AML-193 (cell line): ENCODE results near the gene CLDN7.

Source experiments
- DNase-seq, 2 experiments: peaks; one replicate each; lab custom pipeline; 2025; lab: John Stamatoyannopoulos, UW

CLDN7 gene

DNA sequence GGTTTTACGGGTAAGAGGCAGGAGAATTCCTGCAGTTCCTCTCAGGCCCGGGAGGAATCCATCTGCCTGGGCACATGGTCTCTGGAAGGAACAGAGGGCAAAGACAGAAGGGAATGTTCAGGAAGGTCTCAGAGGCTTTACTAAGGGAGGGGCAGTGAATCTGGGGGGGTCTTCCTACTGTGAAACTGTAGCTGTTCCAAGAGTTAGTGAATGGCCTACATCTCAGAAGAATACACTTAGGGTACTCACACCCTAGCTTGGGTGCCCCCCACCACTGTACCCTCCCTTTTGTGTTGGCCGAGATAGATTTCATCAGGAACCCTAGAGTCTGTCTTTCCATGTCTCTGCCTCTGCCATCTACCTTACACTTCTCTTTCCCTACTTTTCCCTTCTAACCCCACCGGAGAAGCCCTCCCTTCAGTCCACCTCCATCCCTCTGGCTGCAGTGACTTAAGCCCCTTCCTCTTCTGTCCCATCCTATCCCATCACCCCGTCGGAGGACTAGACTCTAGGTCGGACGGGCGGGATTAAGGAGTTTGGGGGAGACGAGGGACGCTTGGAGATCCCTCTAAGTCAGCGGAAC is 43.0 kb downstream of the CLDN7 start:
- DNase-seq: no peak

DNA sequence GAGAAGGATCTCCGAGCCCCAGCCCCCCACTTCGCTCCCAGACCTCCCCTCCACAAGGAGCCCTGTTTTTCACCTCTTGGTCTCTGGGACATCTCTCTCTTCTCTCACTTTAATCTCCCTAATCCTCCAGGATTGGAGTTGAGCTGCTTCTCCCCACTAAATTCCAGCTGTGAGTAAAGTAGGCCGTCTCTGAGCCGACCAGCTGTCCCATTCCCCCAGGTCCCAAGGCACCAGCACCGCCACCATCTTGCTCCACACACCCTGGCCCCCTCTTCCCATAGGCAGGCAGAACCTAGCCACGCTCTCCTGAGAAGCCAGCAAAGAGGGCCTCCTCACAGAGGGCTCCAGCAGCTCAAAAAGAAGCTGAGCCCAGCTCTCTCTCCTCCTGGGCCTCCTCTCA is 43.5 kb downstream of the CLDN7 start:
- DNase-seq: no peak

DNA sequence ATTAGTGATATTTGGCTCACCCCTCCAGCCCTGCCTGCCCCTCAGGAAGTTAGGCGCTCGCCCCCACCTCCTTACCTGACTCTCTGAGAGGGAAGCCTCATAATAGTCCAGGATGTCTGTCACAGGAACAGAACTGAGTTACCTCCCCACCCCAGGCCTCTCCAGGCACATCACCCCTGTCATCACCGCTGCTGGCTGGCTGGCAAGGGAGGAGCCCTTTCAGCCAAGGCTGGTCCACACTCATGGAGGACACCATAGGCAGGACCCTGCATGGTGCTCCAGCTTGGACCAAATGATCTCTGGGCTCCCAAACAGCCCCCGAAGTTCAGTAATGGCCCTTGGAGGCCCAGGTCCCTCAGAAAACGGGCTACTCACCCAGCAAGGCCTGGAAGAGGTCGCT is 44.1 kb downstream of the CLDN7 start:
- DNase-seq: no peak

DNA sequence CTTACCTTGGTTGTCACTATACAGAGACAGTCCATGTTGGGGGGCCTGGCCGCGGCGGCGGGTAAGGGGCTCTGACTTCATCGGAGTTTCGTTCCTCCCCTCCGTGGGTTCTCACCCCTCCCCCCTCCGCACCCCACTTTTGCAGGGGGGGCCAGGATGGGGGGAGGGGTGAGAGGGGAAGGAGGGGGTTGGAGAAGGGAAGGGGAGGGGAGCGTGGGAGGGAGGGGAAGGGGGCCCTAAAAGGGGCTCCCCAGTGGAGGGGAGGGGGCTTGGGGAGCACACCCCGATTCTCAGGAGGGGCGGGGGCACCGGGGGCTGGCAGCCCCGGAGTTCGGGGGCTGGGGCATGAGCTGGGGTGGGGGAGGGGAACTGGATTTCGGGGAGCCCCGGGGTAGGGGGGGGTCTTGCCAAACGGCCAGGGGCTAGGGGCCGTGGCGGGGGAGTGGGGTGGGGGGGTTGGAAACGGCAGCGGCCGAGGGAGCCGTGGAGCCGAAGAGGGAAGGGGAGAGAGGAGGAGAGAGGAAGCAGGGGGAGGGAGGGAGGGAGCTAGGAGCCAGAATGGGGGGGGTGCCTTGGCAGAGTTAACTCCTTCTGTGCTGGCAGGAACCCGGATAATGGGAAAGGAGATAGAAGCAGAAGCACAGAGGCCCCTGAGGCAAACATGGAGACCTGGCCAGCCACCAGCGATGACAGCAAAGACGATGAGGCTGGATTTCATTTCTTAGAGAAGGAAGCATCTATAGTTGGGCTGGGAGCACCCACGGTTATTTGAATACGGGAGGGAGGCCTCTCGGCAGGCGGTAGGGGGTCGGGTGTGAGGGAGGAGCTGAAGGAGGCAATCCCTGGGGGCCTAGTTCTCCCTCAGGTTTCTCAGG is 44.9 kb downstream of the CLDN7 start:
- DNase-seq: peak; percentile 6 to 8

DNA sequence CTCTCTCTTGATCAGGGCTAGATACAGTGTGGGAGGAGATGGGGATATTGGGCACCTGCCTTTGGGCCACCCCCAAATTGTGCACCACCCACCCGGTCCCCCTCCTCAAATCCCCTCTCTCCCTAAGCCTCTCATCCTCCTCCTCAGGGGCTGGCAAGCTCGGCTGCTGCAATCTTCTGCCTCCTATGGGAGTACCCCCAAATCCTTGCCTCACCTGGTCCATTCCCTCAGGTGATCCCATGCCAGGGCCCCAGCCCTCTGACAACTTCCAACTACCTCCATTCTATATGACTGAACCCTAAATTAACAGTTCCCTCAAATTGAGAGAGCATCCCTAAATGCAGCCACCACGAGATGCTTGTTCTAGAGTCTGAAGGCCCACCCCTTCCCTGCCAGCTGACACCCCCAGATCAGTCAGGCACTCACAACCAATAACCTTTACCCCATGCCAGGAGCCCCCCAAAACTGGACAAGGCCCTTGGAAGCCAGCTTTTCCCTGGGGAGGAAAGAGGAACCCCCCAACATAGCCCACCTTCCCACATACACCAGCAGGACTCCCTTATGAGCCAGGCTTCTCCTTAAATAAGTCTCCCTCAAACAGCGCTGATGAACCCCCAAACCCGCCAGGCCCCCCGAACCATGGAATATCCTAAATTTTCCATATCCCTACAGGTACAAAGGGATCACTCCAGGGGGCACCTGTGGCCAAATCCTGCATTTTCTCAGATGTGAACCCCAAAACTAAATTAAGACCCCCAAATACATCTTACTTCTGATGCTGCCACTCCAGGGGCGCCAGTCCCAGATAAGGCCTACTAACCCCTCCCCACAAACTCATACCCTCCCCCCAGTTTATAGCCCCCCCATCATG is 45.8 kb downstream of the CLDN7 start:
- DNase-seq: no peak

DNA sequence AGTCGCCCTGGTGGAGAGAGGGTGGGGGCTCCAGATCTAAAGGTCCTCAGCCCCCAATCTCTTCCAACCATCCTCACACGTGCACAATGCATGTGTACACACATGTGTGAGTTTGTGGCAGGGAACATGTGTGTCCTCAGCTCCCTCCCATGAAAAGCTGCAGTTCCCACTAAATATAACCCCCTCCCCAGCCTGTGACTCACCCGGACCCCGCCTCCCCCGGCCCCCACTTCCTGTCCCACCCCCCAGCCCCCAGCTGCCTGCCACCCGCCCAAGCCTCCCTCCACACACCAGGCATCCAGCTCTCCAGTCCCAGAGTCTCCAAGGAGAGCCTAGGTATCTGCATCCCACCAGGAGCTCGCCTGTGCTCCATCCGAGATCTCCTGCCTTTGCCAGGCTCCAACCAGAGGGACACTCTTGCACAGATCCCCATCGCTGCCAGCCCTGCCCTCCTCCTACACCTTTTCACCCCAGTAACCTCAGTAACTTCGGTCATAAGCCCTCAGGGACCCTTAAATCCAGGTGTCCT is 46.6 kb downstream of the CLDN7 start:
- DNase-seq: no peak

DNA sequence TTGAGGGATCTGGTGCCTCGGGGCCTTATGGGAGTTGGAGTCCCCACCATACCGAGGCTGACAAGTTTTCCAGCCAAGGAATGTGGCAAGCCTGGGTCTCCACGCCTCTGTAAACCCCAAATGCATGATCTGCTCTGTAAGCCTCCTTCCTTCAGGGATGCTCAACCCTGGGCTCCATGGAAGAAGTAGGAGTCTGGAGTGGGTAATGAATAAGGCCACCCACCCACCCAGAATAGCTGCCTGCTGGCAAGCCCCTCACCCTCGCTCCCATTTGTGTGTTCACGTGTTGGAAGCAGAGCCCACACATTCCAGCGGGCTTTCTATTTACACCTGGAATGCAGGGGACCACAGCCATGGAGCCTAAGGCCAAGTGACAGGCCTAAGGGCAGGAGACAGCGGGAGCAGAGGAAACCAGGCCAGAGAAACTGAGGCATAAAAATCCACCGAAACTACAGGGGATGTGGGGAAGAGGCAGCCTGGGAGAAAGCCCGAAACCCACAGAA is 47.1 kb downstream of the CLDN7 start:
- DNase-seq: no peak

DNA sequence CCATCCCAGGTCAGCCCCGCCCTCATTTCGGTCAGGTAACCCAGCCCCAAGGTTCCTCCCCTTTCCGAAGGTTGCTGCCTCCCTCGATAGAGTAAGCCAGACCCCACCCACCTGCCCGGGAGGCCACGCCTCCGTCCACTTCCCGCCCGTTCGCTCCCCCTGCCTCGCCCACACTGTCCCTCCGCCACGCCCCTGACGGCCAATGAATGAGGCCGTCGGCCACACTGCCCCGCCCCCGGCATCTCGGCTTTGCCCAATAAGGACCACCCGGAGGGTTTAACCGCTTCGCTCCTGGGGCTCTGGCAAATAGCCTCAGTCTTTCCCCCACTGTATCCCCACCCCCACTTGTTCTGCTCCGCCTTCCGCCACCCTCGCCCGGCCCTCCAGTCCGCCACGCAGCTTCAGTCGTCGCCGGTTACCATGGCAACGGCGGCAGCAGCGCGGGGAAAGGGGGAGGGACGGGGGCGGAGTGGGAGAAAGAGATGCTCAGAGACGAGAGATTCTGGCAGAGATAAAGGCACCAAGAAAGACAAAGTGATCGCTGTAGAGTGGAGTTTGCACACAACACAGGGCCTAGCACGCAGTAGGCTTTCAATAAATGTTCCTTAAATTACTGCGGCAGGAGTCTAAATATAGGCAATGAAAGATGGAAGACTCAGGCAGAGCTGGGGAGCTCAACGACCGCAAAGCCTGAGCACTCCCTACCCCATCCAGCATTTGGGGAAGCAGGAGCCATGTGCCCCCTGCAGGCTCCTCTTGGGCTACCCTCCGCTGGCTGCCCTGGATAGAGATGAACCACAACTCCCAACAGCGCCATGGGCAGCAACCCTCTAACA is 47.8 kb downstream of the CLDN7 start:
- peak; percentile 70 to 73 for DNase-seq

DNA sequence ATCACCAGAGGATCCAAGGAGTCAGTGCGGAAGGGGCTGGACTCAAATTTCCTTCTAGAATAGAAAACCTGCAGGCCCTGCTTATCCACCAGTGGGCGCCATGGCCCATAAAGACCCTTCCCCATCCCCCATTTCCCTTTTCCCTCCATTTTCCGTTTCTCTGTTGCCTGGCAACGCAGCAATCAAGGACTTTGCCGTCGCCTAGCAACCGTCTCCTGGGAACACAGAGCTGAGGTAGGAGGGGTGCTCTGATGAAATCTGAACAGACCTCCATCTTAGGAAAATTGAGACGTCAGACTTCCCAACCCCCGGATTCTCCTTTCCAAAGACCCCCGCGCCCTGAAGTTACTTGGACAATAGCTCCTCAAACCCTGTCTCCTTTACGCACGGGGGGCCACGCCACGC is 48.4 kb downstream of the CLDN7 start:
- peak; percentile 26 to 27 for DNase-seq

DNA sequence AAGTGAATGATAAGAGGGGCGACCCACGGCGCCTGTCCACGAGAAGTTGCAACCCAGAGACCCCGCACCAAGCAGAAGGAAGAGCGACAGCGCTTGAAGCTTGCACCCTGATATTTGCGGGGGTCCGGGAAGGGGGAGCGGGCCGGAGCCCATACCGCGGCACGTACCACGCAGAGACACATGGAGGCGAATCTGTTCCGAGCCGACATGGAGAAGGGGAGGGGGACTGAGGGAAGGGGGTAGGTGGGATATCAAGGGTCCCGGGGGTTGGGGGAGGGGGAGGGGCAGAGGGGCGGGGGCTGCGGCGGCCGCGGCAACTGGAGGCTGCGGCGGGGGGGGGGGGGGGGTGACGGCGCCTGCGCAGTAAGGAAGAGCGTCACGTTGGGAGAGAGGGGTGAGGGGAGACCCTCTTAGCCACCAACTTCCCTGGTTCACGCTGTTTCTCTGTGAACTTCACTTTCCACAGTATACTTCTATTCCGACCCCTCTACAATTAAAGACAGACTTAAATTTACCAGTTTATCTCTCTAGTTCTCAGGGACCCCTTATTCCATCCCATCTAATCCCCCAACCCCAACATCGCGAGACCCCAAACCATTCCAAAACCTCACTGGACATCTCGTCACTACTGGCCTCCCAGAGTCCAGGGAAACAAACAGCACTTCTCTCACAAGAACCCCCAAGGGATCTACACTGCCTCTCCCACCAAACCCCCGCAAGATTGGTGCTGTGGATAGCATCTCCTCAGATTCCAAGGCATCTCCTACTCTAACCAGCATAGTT is 50.6 kb downstream of the CLDN7 start:
- DNase-seq: no peak
